ENCODE measurements around the gene LGALS4. TPM values are rescaled to one million over a fixed set of nuclear protein-coding genes. Genes with fewer than 3 reads are reported as not detected.
"Not testable (repeated sequence)": the region's sequence is repeated elsewhere in the genome, so short reads cannot be mapped to it uniquely, and the experiment has no call there.

LGALS4 gene
- polyA plus RNA-seq, 1 experiment = 0.07 TPM

DNA sequence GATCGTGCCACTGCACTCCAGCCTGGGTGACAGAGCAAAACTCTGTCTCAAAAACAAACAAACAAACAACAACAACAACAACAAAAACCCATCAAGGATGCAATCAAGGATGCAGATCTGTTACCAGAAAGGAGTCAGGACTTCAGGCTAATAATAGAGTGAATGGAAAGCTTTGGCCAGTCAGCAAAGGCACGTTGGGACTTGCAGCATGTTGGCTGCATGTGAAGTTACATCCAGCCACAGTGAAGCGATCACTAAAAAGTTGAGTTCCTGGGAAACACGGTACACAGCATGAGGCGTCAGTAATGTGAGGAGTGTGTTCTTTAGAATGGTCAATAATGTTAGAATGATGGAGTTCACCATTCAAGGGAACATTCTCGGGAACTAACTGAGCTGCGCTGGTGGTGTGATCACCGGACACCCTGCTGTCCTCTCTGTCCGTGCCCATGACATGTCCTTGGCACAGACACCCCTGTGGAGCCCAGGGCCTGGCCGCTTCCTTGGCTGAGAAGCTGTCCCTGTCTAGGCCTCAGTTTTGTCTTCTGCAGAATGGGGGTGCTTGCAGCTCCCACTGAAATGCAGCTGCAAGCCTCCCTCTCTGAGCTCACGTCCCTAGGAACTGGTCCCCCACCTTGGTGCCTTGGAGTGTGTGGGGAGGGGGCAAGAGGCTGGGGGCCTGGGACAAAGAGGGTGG lies 26.0 kb downstream of the LGALS4 start:
- DNase-seq (ENCODE audit: low read depth, low spot score) = no peak
- ChIA-PET POLR2A (no interaction called here), CTCF (interaction anchor here (1.3 kb wide), 1 partner anchor 17 kb away, joined by 9 read pairs; no protein-coding TSS in a partner anchor)
- TF ChIP-seq, protein P1, sequence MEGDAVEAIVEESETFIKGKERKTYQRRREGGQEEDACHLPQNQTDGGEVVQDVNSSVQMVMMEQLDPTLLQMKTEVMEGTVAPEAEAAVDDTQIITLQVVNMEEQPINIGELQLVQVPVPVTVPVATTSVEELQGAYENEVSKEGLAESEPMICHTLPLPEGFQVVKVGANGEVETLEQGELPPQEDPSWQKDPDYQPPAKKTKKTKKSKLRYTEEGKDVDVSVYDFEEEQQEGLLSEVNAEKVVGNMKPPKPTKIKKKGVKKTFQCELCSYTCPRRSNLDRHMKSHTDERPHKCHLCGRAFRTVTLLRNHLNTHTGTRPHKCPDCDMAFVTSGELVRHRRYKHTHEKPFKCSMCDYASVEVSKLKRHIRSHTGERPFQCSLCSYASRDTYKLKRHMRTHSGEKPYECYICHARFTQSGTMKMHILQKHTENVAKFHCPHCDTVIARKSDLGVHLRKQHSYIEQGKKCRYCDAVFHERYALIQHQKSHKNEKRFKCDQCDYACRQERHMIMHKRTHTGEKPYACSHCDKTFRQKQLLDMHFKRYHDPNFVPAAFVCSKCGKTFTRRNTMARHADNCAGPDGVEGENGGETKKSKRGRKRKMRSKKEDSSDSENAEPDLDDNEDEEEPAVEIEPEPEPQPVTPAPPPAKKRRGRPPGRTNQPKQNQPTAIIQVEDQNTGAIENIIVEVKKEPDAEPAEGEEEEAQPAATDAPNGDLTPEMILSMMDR (IDR thresholded peaks at IDR 0.05; ENCODE audit: low read depth, low read length) = no peak
- Histone ChIP-seq H3K4me3 (ENCODE audit: low read depth, low read length) (no peak overlapping the region), H3K9me3 (ENCODE audit: control insufficient read depth, insufficient read depth, low read length) (no peaks in the 10 kb centered on the region), H3K27me3 (ENCODE audit: control insufficient read depth, insufficient read depth, low read length) (peaks cover 4% of the 10 kb centered on the region), H3K27ac (ENCODE audit: low read depth, low read length) (no peak overlapping the region)

DNA sequence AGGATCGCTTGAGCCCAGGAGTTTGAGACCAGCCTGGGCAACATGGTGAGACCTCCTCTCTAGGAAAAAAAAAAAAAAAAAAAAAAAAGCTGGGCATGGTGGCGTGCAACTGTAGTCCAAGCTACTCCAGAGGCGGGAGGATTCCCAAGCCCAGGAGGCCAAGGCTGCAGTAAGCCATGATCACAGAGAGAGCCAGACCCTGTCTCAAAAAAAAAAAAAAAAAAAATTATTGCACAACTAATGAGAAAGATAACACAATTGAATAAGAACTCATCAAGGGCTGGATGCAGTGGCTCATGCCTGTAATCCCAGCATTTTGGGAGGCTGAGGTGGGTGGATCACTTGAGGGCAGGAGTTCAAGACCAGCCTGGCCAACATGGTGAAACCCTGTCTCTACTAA lies 26.7 kb downstream of the LGALS4 start:
- H3K27ac ChIP-seq (ENCODE audit: low read depth, low read length); POLR2A ChIA-PET; H3K27me3 ChIP-seq (ENCODE audit: control insufficient read depth, insufficient read depth, low read length); H3K4me3 ChIP-seq (ENCODE audit: low read depth, low read length); H3K9me3 ChIP-seq (ENCODE audit: control insufficient read depth, insufficient read depth, low read length); DNase-seq (ENCODE audit: low read depth, low spot score): not testable (repeated sequence)
- CTCF ChIA-PET = interaction anchor here (1.3 kb wide), 1 partner anchor 16 kb away, joined by 9 read pairs; no protein-coding TSS in a partner anchor

- CTCF ChIA-PET = no interaction called here
- POLR2A ChIA-PET = no interaction called here
- Histone ChIP-seq H3K27me3 (ENCODE audit: control insufficient read depth, insufficient read depth, low read length) (peaks cover 14% of the 10 kb centered on the region), H3K4me3 (ENCODE audit: low read depth, low read length) (no peak overlapping the region), H3K27ac (ENCODE audit: low read depth, low read length) (no peak overlapping the region), H3K9me3 (ENCODE audit: control insufficient read depth, insufficient read depth, low read length) (no peaks in the 10 kb centered on the region)
- TF ChIP-seq, protein P1 (IDR thresholded peaks at IDR 0.05; ENCODE audit: low read depth, low read length) = no peak
- no peak for DNase-seq (ENCODE audit: low read depth, low spot score)
These were observed 27.5 kb downstream of the LGALS4 start for GRCh38 chr19:38785187-38785699.

DNA sequence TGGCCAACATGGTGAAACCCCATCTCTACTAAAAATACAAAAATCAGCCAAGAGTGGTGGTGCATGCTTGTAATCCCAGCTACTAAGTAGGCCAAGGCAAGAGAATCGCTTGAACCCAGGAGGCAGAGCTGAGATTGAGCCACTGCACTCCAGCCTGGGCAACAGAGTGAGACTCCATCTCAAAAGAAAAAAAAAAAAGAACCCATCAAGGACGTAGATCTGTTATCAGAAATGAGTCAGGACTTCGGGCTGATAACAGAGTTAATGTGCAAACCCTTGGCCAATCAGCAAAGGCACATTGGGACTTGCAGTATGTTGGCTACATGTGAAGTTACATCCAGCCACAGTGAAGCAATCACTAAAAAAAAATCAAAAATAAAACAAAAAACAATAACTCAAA lies 28.5 kb downstream of the LGALS4 start:
- DNase-seq (ENCODE audit: low read depth, low spot score) = no peak
- Histone ChIP-seq H3K27me3 (ENCODE audit: control insufficient read depth, insufficient read depth, low read length) (peaks cover 17% of the 10 kb centered on the region), H3K9me3 (ENCODE audit: control insufficient read depth, insufficient read depth, low read length) (no peaks in the 10 kb centered on the region), H3K4me3 (ENCODE audit: low read depth, low read length) (no peak overlapping the region), H3K27ac (ENCODE audit: low read depth, low read length) (no peak overlapping the region)
- CTCF ChIA-PET = interaction anchor here (0.6 to 1.3 kb wide), 2 partner anchors 14 to 558 kb away, joined by 3 read pairs; partner anchors contain the start of gene SAMD4B
- TF ChIP-seq, protein P1 (IDR thresholded peaks at IDR 0.05; ENCODE audit: low read depth, low read length) = no peak
- POLR2A ChIA-PET = interaction anchor here (0.6 kb wide), 1 partner anchor 78 kb away, joined by 4 read pairs; no protein-coding TSS in a partner anchor

DNA sequence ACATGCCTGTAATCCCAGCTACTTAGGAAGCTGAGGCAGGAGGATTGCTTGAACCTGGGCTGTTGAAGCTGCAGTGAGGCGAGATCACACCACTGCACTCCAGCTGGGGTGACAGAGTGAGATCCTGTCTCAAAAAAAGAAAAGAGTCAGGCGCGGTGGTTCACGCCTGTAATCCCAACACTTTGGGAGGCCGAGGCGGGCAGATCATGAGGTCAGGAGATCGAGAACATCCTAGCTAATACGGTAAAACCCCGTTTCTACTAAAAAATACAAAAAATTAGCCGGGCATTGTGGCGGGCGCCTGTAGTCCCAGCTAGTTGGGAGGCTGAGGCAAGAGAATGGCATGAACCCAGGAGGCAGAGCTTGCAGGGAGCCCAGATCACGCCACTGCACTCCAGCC lies 30.5 kb downstream of the LGALS4 start:
- POLR2A ChIA-PET; CTCF ChIA-PET; H3K27ac ChIP-seq (ENCODE audit: low read depth, low read length); H3K4me3 ChIP-seq (ENCODE audit: low read depth, low read length); H3K9me3 ChIP-seq (ENCODE audit: control insufficient read depth, insufficient read depth, low read length); DNase-seq (ENCODE audit: low read depth, low spot score): not testable (repeated sequence)
- H3K27me3 ChIP-seq (ENCODE audit: control insufficient read depth, insufficient read depth, low read length) = peaks cover 22% of the 10 kb centered on the region

DNA sequence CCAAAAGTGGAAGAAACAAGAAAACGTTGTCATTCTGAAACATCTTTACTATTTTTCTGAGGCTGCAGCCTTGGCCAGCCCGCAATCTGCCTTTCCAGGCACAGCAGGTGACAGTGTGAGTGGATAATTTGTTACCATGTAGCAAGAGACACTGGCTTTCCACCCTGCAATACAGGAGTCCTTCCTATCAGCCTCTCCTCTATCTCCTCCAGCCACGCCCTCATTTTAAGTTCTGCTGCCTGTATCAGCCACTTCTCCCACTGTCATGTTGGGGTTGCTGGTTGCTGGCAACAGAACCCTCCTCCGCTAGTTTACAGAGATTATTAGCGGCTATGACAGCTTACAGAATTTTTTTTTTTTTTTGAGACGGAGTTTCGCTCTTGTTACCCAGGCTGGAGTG lies 31.7 kb downstream of the LGALS4 start:
- Histone ChIP-seq H3K9me3 (ENCODE audit: control insufficient read depth, insufficient read depth, low read length) (no peaks in the 10 kb centered on the region), H3K27ac (ENCODE audit: low read depth, low read length) (no peak overlapping the region), H3K27me3 (ENCODE audit: control insufficient read depth, insufficient read depth, low read length) (peaks cover 22% of the 10 kb centered on the region), H3K4me3 (ENCODE audit: low read depth, low read length) (no peak overlapping the region)
- TF ChIP-seq, protein P1 (IDR thresholded peaks at IDR 0.05; ENCODE audit: low read depth, low read length) = no peak
- POLR2A ChIA-PET = no interaction called here
- CTCF ChIA-PET = no interaction called here
- DNase-seq (ENCODE audit: low read depth, low spot score) = no peak
